ENCODE results near the gene SIK2. TPM values are rescaled to one million over a fixed set of nuclear protein-coding genes. Genes with fewer than 3 reads are reported as not detected.

SIK2 gene
- total RNA-seq, 1 experiment from 2014 or later: 13.0 TPM

DNA sequence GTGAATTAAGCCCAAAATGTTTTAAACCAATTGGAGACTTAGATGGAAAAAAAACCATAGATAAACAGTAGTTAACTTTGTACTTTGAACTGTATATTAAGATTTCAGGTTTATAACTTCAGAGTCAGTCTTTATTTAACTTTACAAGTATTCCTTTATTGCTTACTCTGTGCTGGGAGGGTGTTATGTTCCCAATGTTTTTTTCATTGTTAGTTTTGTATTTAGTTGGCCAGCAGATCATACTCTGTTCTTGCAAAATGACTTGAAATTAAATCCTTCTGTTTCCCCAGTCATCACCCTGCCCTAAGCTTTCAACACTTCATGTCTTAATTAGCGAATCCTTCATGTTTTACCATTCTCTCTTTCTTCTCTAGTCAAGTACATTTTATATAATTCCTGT lies 25.3 kb downstream of the SIK2 start:
- RAD21 ChIA-PET (ENCODE audit: low non-redundant PET in 1 of 2, low total read pairs in 2 of 2, uncharacterized antibody in 2 of 2, unreplicated experiment in 2 of 2): no interaction called here
- CTCF ChIA-PET: no interaction called here
- TF ChIP-seq EZH2 (IDR thresholded peaks at IDR 0.05) (no peak), ZNF274 (IDR thresholded peaks at IDR 0.05; ENCODE audit: low read depth, low read length) (no peak), TCF7L2 (IDR thresholded peaks at IDR 0.05; ENCODE audit: borderline replicate concordance, extremely low read depth, insufficient read depth, insufficient read length) (no peak)
- DNase-seq (ENCODE audit: low read depth, low spot score): no peak
- no TSS peak for BruUV-seq (replicated peaks)
- no peak overlapping the region for H3K27ac ChIP-seq (ENCODE audit: low read depth, low read length)
- no peak overlapping the region for H2AFZ ChIP-seq (ENCODE audit: low read depth, low read length, poor library complexity, severe bottlenecking)
- H3K9me2 ChIP-seq (ENCODE audit: insufficient read depth): no peaks in the 10 kb centered on the region
- no peak overlapping the region for H3K4me3 ChIP-seq (replicated peaks in 1 of 2; ENCODE audit: low read depth in 1 of 2, low read length in 2 of 2)
- no peak overlapping the region for H3K4me2 ChIP-seq (ENCODE audit: low read length)
- H3K27me3 ChIP-seq (ENCODE audit: insufficient read depth, low read length): no peaks in the 10 kb centered on the region
- peaks cover 0 to 17% of the 10 kb centered on the region in 2 experiments; a peak in 2 of 4 replicates for H3K4me1 ChIP-seq (ENCODE audit: control insufficient read depth in 1 of 2, insufficient read depth in 2 of 2, low read length in 2 of 2)
- H3K9ac ChIP-seq (ENCODE audit: low read length): no peak overlapping the region
- H4K20me1 ChIP-seq (ENCODE audit: insufficient read depth): no peaks in the 10 kb centered on the region
- no peak for ATAC-seq
- no peaks in the 10 kb centered on the region for H3K9me3 ChIP-seq (ENCODE audit: control insufficient read depth in 1 of 2, insufficient read depth in 1 of 2, low read depth in 1 of 2, low read length in 2 of 2)
- H3K36me3 ChIP-seq (ENCODE audit: control insufficient read depth in 1 of 2, insufficient read depth in 2 of 2, low read length in 2 of 2): 0 out of 4 replicates have a peak, but pooled peaks cover 0 to 5% of the 10 kb centered on the region in 2 experiments
- H3K79me2 ChIP-seq (ENCODE audit: insufficient read depth, low read length): no peaks in the 10 kb centered on the region
- POLR2A ChIA-PET: no interaction called here
- intact Hi-C loops (cut with micrococcal nuclease): loop anchor here (10.0 kb wide), 1 partner anchor 57 kb away; no protein-coding TSS in a partner anchor

GRCh38 chr11:111629499-111629898 lies 27.2 kb downstream of the SIK2 start:
- intact Hi-C loops (cut with micrococcal nuclease): loop anchor here (10.0 kb wide), 1 partner anchor 55 kb away; no protein-coding TSS in a partner anchor
- POLR2A ChIA-PET: no interaction called here
- Histone ChIP-seq H3K4me1 (ENCODE audit: control insufficient read depth in 1 of 2, insufficient read depth in 2 of 2, low read length in 2 of 2) (peaks cover 2 to 29% of the 10 kb centered on the region in 2 experiments; a peak in 3 of 4 replicates), H3K27ac (ENCODE audit: low read depth, low read length) (no peak overlapping the region), H3K36me3 (ENCODE audit: control insufficient read depth in 1 of 2, insufficient read depth in 2 of 2, low read length in 2 of 2) (no peaks in the 10 kb centered on the region), H4K20me1 (ENCODE audit: insufficient read depth) (no peaks in the 10 kb centered on the region), H3K4me2 (ENCODE audit: low read length) (no peak overlapping the region), H2AFZ (ENCODE audit: low read depth, low read length, poor library complexity, severe bottlenecking) (no peak overlapping the region), H3K4me3 (replicated peaks in 1 of 2; ENCODE audit: low read depth in 1 of 2, low read length in 2 of 2) (no peak overlapping the region), H3K9me2 (ENCODE audit: insufficient read depth) (no peaks in the 10 kb centered on the region), H3K79me2 (ENCODE audit: insufficient read depth, low read length) (no peaks in the 10 kb centered on the region), H3K27me3 (ENCODE audit: insufficient read depth, low read length) (no peaks in the 10 kb centered on the region), H3K9me3 (ENCODE audit: control insufficient read depth in 1 of 2, insufficient read depth in 1 of 2, low read depth in 1 of 2, low read length in 2 of 2) (no peaks in the 10 kb centered on the region), H3K9ac (ENCODE audit: low read length) (no peak overlapping the region)
- CTCF ChIA-PET: no interaction called here
- no TSS peak for BruUV-seq (replicated peaks)
- TF ChIP-seq ZFX (IDR thresholded peaks at IDR 0.05) (no peak), YY1 (IDR thresholded peaks at IDR 0.05; ENCODE audit: extremely low read depth, insufficient replicate concordance, low read depth, low read length) (no peak), ATF3 (IDR thresholded peaks at IDR 0.05) (no peak), EGR1 (IDR thresholded peaks at IDR 0.05; ENCODE audit: low read depth) (no peak), MAX (IDR thresholded peaks at IDR 0.05) (no peak), SRF (IDR thresholded peaks at IDR 0.05; ENCODE audit: low read depth) (no peak), CEBPB (IDR thresholded peaks at IDR 0.05; ENCODE audit: low read depth) (no peak), POLR2AphosphoS5 (IDR thresholded peaks at IDR 0.05; ENCODE audit: low read depth, low read length) (no peak), FOSL1 (IDR thresholded peaks at IDR 0.05; ENCODE audit: low read depth) (no peak), JUND (IDR thresholded peaks at IDR 0.05) (no peak), RAD21 (IDR thresholded peaks at IDR 0.05; ENCODE audit: low read depth) (no peak), CTCF (IDR thresholded peaks at IDR 0.05 in 2 of 3, conservative IDR thresholded peaks at IDR 0.05 in 1 of 3; ENCODE audit: borderline replicate concordance in 1 of 3, insufficient read depth in 1 of 3, low read depth in 2 of 3, low read length in 2 of 3) (no peak)
- RAD21 ChIA-PET (ENCODE audit: low non-redundant PET in 1 of 2, low total read pairs in 2 of 2, uncharacterized antibody in 2 of 2, unreplicated experiment in 2 of 2): no interaction called here
- ATAC-seq: no peak
- DNase-seq (ENCODE audit: low read depth, low spot score): no peak

All from HCT116 (cell line).